ENCODE measurements around the gene RAD9A. TPM values are rescaled to one million over a fixed set of nuclear protein-coding genes. Genes with fewer than 3 reads are reported as not detected.

The RAD9A gene
- total and polyA plus RNA-seq, 9 of the 15 experiments (the other 6 are each of a cell fraction or from before 2014, with no cell fraction given), result 1.4 to 41.2 (median 16.1) TPM

DNA sequence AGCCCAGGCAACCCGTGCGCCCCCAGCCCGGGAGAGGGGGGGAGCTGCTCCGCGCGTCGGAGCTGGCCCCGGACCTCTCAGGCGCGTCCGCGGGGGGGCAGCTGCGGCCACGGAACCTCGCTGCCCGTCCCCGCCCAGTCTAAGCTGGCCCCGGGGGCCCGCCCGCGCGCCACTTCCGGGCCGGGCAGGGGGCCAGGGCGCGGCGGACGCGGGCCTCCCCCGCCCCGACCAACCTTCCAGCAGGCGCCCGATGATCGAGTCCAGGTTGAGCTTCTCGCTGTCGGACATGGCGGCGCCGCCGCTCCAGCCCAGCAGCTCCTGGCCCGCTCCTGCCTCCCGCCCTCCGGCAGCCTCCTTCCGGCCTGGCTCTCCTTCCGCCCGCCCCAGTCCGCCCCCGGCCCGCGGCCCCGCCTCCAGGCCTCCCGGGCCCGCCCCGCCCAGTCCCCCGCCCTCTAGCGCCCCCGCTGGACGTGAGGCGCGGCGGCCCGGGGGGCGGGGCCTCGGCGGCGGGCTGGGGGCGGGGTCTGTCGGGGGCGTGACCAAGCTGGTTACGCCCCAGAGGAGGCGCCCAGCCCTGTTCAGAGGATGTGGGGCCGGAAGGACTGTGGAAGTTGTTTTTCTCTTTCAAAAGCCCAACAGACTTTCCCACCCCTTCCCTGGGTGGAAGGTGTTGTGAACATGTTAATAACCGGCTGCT lies 9.9 kb downstream of the RAD9A start, which contains the start of gene PPP1CA (continued):
- TF ChIP-seq RBBP5 (IDR thresholded peaks at IDR 0.05; ENCODE audit: borderline replicate concordance, insufficient read depth, low read length, poor library complexity, severe bottlenecking), result no peak
- TF ChIP-seq, protein P1, sequence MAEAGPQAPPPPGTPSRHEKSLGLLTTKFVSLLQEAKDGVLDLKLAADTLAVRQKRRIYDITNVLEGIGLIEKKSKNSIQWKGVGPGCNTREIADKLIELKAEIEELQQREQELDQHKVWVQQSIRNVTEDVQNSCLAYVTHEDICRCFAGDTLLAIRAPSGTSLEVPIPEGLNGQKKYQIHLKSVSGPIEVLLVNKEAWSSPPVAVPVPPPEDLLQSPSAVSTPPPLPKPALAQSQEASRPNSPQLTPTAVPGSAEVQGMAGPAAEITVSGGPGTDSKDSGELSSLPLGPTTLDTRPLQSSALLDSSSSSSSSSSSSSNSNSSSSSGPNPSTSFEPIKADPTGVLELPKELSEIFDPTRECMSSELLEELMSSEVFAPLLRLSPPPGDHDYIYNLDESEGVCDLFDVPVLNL (CRISPR knock-in tag; IDR thresholded peaks at IDR 0.05; ENCODE audit: low read depth), result no peak
- TF ChIP-seq ZNF175 (CRISPR knock-in tag; IDR thresholded peaks at IDR 0.05; ENCODE audit: low read depth), result no peak
- no peak for TF ChIP-seq PRPF4 (IDR thresholded peaks at IDR 0.05; ENCODE audit: insufficient read depth, low read depth, low read length, poor library complexity, severe bottlenecking)
- TF ChIP-seq FOXA3 (CRISPR knock-in tag; conservative IDR thresholded peaks at IDR 0.05 in 1 of 2, IDR thresholded peaks at IDR 0.05 in 1 of 2), result no peak
- no peak for TF ChIP-seq SMARCA5 (IDR thresholded peaks at IDR 0.05)
- no peak for TF ChIP-seq NFRKB (IDR thresholded peaks at IDR 0.05; ENCODE audit: low read depth)
- TF ChIP-seq, protein P2, sequence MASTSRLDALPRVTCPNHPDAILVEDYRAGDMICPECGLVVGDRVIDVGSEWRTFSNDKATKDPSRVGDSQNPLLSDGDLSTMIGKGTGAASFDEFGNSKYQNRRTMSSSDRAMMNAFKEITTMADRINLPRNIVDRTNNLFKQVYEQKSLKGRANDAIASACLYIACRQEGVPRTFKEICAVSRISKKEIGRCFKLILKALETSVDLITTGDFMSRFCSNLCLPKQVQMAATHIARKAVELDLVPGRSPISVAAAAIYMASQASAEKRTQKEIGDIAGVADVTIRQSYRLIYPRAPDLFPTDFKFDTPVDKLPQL (IDR thresholded peaks at IDR 0.05; ENCODE audit: extremely low read depth, insufficient read length), result no peak
- TF ChIP-seq DDX20 (tag; IDR thresholded peaks at IDR 0.05; ENCODE audit: low read depth), result no peak
- no peak for TF ChIP-seq ZNF282 (CRISPR knock-in tag; IDR thresholded peaks at IDR 0.05)
- TF ChIP-seq ZNF23 (CRISPR knock-in tag; IDR thresholded peaks at IDR 0.05), result no peak
- TF ChIP-seq, protein P3, sequence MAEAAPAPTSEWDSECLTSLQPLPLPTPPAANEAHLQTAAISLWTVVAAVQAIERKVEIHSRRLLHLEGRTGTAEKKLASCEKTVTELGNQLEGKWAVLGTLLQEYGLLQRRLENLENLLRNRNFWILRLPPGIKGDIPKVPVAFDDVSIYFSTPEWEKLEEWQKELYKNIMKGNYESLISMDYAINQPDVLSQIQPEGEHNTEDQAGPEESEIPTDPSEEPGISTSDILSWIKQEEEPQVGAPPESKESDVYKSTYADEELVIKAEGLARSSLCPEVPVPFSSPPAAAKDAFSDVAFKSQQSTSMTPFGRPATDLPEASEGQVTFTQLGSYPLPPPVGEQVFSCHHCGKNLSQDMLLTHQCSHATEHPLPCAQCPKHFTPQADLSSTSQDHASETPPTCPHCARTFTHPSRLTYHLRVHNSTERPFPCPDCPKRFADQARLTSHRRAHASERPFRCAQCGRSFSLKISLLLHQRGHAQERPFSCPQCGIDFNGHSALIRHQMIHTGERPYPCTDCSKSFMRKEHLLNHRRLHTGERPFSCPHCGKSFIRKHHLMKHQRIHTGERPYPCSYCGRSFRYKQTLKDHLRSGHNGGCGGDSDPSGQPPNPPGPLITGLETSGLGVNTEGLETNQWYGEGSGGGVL (CRISPR knock-in tag; IDR thresholded peaks at IDR 0.05), result no peak
- TF ChIP-seq KAT2B (IDR thresholded peaks at IDR 0.05; ENCODE audit: low read depth, low read length), result no peak
- no peak for TF ChIP-seq SAFB2 (IDR thresholded peaks at IDR 0.05; ENCODE audit: borderline replicate concordance, low read depth, low read length, severe bottlenecking)
- no peak for TF ChIP-seq OTX1 (CRISPR knock-in tag; IDR thresholded peaks at IDR 0.05)
- TF ChIP-seq, protein P4, sequence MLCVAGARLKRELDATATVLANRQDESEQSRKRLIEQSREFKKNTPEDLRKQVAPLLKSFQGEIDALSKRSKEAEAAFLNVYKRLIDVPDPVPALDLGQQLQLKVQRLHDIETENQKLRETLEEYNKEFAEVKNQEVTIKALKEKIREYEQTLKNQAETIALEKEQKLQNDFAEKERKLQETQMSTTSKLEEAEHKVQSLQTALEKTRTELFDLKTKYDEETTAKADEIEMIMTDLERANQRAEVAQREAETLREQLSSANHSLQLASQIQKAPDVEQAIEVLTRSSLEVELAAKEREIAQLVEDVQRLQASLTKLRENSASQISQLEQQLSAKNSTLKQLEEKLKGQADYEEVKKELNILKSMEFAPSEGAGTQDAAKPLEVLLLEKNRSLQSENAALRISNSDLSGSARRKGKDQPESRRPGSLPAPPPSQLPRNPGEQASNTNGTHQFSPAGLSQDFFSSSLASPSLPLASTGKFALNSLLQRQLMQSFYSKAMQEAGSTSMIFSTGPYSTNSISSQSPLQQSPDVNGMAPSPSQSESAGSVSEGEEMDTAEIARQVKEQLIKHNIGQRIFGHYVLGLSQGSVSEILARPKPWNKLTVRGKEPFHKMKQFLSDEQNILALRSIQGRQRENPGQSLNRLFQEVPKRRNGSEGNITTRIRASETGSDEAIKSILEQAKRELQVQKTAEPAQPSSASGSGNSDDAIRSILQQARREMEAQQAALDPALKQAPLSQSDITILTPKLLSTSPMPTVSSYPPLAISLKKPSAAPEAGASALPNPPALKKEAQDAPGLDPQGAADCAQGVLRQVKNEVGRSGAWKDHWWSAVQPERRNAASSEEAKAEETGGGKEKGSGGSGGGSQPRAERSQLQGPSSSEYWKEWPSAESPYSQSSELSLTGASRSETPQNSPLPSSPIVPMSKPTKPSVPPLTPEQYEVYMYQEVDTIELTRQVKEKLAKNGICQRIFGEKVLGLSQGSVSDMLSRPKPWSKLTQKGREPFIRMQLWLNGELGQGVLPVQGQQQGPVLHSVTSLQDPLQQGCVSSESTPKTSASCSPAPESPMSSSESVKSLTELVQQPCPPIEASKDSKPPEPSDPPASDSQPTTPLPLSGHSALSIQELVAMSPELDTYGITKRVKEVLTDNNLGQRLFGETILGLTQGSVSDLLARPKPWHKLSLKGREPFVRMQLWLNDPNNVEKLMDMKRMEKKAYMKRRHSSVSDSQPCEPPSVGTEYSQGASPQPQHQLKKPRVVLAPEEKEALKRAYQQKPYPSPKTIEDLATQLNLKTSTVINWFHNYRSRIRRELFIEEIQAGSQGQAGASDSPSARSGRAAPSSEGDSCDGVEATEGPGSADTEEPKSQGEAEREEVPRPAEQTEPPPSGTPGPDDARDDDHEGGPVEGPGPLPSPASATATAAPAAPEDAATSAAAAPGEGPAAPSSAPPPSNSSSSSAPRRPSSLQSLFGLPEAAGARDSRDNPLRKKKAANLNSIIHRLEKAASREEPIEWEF (CRISPR knock-in tag; IDR thresholded peaks at IDR 0.05), result no peak
